ENCODE results near the gene LSP1. TPM values are rescaled to one million over a fixed set of nuclear protein-coding genes. Genes with fewer than 3 reads are reported as not detected.

Gene LSP1
- total and polyA plus RNA-seq, 2 donors (not counting 1 experiment from before 2014, with no cell fraction given): 0.19 to 1.8 TPM

DNA sequence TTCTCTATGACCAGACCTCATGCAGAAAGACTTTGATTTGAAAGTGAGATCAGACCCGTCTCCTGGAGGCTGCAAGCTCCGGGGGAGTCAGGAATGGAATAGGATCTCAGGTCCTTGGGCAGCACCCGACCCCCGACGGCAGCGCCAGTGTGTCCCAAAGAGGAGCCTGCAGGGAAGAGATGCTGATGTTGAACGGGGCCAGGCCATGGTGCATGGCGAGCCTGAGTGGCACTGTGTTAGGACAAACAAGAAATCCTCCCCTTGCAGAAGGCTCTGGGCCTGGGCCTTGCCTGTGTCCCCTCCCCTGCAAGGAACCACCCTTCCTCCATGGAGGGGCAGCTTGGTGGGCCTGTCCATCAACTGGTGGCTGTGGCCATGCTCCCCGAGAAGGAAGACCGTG is 38.2 kb upstream of the LSP1 start:
- H3K4me3 ChIP-seq (replicated peaks in 1 of 4; ENCODE audit: control extremely low read depth in 1 of 4, insufficient read depth in 1 of 4, low read depth in 3 of 4, low read length in 4 of 4): no peak overlapping the region
- no peak for TF ChIP-seq EZH2 (IDR thresholded peaks at IDR 0.05; ENCODE audit: low read length, missing control alignments)
- TF ChIP-seq, protein P1, sequence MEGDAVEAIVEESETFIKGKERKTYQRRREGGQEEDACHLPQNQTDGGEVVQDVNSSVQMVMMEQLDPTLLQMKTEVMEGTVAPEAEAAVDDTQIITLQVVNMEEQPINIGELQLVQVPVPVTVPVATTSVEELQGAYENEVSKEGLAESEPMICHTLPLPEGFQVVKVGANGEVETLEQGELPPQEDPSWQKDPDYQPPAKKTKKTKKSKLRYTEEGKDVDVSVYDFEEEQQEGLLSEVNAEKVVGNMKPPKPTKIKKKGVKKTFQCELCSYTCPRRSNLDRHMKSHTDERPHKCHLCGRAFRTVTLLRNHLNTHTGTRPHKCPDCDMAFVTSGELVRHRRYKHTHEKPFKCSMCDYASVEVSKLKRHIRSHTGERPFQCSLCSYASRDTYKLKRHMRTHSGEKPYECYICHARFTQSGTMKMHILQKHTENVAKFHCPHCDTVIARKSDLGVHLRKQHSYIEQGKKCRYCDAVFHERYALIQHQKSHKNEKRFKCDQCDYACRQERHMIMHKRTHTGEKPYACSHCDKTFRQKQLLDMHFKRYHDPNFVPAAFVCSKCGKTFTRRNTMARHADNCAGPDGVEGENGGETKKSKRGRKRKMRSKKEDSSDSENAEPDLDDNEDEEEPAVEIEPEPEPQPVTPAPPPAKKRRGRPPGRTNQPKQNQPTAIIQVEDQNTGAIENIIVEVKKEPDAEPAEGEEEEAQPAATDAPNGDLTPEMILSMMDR (conservative IDR thresholded peaks at IDR 0.05 in 1 of 2, IDR thresholded peaks at IDR 0.05 in 1 of 2; ENCODE audit: low read depth in 1 of 2, low read length in 2 of 2): no peak

DNA sequence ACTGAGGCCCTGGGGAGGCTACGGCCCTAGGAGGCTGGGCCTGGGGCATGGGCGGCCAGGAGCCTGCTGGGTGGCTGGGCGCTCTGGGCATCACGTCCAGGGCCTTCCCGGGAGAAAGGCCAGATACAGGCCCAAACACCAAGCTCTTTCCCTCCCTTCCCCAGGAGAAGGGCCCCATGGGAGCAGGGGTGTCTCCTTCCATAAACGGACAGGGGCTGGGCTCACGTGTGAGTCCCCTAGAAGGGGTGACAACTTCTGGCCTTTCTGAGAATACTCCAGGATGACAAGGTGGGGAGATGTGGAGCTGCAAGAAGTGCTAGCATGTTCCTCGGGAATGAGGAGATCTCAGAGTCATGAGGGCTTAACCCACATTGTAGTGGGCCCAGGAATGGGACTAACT is 37.6 kb upstream of the LSP1 start:
- no peak for DNase-seq (ENCODE audit: low read depth in 2 of 2)
- Histone ChIP-seq H3K27ac (ENCODE audit: insufficient read depth, low read length) (no peak overlapping the region), H3K4me1 (ENCODE audit: control insufficient read depth, extremely low read depth, insufficient read depth, low read length) (no peaks in the 10 kb centered on the region), H3K9ac (ENCODE audit: insufficient read depth, low read length) (no peak overlapping the region), H3K9me3 (ENCODE audit: control insufficient read depth, insufficient read depth, low read depth, low read length) (no peaks in the 10 kb centered on the region), H3K4me2 (ENCODE audit: extremely low read depth, insufficient read depth, low read length) (no peak overlapping the region), H2AFZ (ENCODE audit: low read length) (no peak overlapping the region), H3K79me2 (ENCODE audit: control insufficient read depth, insufficient read depth, low read length) (no peaks in the 10 kb centered on the region), H3K27me3 (ENCODE audit: control insufficient read depth, insufficient read depth, low read length) (peaks cover 4% of the 10 kb centered on the region), H3K4me3 (replicated peaks in 1 of 4; ENCODE audit: control extremely low read depth in 1 of 4, insufficient read depth in 1 of 4, low read depth in 3 of 4, low read length in 4 of 4) (no peak overlapping the region), H4K20me1 (ENCODE audit: control insufficient read depth, extremely low read depth, insufficient read depth, low read length) (no peaks in the 10 kb centered on the region), H3K36me3 (ENCODE audit: control insufficient read depth, insufficient read depth, low read length) (no peaks in the 10 kb centered on the region)
- no peak for TF ChIP-seq EZH2 (IDR thresholded peaks at IDR 0.05; ENCODE audit: low read length, missing control alignments)
- TF ChIP-seq, protein P1 (conservative IDR thresholded peaks at IDR 0.05 in 1 of 2, IDR thresholded peaks at IDR 0.05 in 1 of 2; ENCODE audit: low read depth in 1 of 2, low read length in 2 of 2): no peak

More for the DNA sequence above, 38.2 kb upstream of the LSP1 start:
- DNase-seq (ENCODE audit: low read depth in 2 of 2): no peak
- Histone ChIP-seq H3K9ac (ENCODE audit: insufficient read depth, low read length) (no peak overlapping the region), H3K9me3 (ENCODE audit: control insufficient read depth, insufficient read depth, low read depth, low read length) (no peaks in the 10 kb centered on the region), H4K20me1 (ENCODE audit: control insufficient read depth, extremely low read depth, insufficient read depth, low read length) (no peaks in the 10 kb centered on the region), H3K4me2 (ENCODE audit: extremely low read depth, insufficient read depth, low read length) (no peak overlapping the region), H3K27me3 (ENCODE audit: control insufficient read depth, insufficient read depth, low read length) (peaks cover 4% of the 10 kb centered on the region), H3K27ac (ENCODE audit: insufficient read depth, low read length) (no peak overlapping the region), H3K79me2 (ENCODE audit: control insufficient read depth, insufficient read depth, low read length) (no peaks in the 10 kb centered on the region), H2AFZ (ENCODE audit: low read length) (no peak overlapping the region), H3K4me1 (ENCODE audit: control insufficient read depth, extremely low read depth, insufficient read depth, low read length) (no peaks in the 10 kb centered on the region), H3K36me3 (ENCODE audit: control insufficient read depth, insufficient read depth, low read length) (no peaks in the 10 kb centered on the region)

DNA sequence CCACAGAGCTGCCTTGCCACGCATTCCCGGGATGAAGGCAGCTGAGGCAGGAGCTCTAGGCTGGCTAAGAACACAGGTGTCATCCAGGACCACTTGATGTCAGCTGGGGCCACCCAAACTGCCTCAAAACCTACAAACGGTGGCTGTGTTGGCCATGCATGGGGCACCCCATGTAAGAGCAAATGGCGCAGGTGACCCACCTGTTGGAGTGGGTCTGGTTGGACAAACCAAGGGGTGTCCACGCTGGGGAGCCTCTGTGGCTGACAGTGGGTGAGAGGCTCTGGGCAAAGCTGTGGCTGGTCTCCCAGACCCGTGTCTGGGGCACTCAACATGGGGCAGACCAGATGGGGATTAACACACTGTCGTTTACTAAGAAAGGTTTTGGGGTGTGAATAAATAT is 37.1 kb upstream of the LSP1 start:
- H3K4me3 ChIP-seq (replicated peaks in 1 of 4; ENCODE audit: control extremely low read depth in 1 of 4, insufficient read depth in 1 of 4, low read depth in 3 of 4, low read length in 4 of 4): no peak overlapping the region
- no peaks in the 10 kb centered on the region for H3K4me1 ChIP-seq (ENCODE audit: control insufficient read depth, extremely low read depth, insufficient read depth, low read length)
- no peak for DNase-seq (ENCODE audit: low read depth in 2 of 2)
- no peak overlapping the region for H3K9ac ChIP-seq (ENCODE audit: insufficient read depth, low read length)
- H3K79me2 ChIP-seq (ENCODE audit: control insufficient read depth, insufficient read depth, low read length): no peaks in the 10 kb centered on the region
- no peak overlapping the region for H3K27ac ChIP-seq (ENCODE audit: insufficient read depth, low read length)
- no peaks in the 10 kb centered on the region for H3K9me3 ChIP-seq (ENCODE audit: control insufficient read depth, insufficient read depth, low read depth, low read length)
- no peaks in the 10 kb centered on the region for H3K36me3 ChIP-seq (ENCODE audit: control insufficient read depth, insufficient read depth, low read length)
- no peaks in the 10 kb centered on the region for H4K20me1 ChIP-seq (ENCODE audit: control insufficient read depth, extremely low read depth, insufficient read depth, low read length)
- no peak overlapping the region for H2AFZ ChIP-seq (ENCODE audit: low read length)
- H3K27me3 ChIP-seq (ENCODE audit: control insufficient read depth, insufficient read depth, low read length): peaks cover 1% of the 10 kb centered on the region
- no peak for TF ChIP-seq EZH2 (IDR thresholded peaks at IDR 0.05; ENCODE audit: low read length, missing control alignments)
- TF ChIP-seq, protein P1 (conservative IDR thresholded peaks at IDR 0.05 in 1 of 2, IDR thresholded peaks at IDR 0.05 in 1 of 2; ENCODE audit: low read depth in 1 of 2, low read length in 2 of 2): no peak
- H3K4me2 ChIP-seq (ENCODE audit: extremely low read depth, insufficient read depth, low read length): no peak overlapping the region

Measured in fibroblast of lung (primary cell).